KMS-11 (cell line): Measurements from ENCODE around the gene EXOC3L1.

Experiments used
- H2AFZ ChIP-seq: fragments of 200-600 bp; sonication (generic); 2 replicates; pipeline ENCODE4 v1.6.1; 2016; ENCODE audit warnings: antibody characterized with exemption, mixed run types, low read depth
- H3K27ac ChIP-seq: fragments of 200-600 bp; sonication (generic); 2 replicates; pipeline ENCODE4 v1.6.1; 2016; ENCODE audit warnings: mild to moderate bottlenecking, mixed run types
- H3K27me3 ChIP-seq: fragments of 200-600 bp; sonication (generic); 2 replicates; pipeline ENCODE4 v1.6.1; 2017; ENCODE audit warnings: mild to moderate bottlenecking, low read depth, mixed run types, moderate library complexity; ENCODE audit not compliant: insufficient read depth
- H3K36me3 ChIP-seq: fragments of 200-600 bp; sonication (generic); 2 replicates; pipeline ENCODE4 v1.6.1; 2017; ENCODE audit warnings: mild to moderate bottlenecking, mixed run types; ENCODE audit not compliant: insufficient read depth
- H3K4me1 ChIP-seq: fragments of 200-600 bp; sonication (generic); 2 replicates; pipeline ENCODE4 v1.6.1; 2016; ENCODE audit warnings: mild to moderate bottlenecking, low read depth, mixed run types; ENCODE audit not compliant: poor library complexity, severe bottlenecking
- H3K4me2 ChIP-seq: fragments of 200-600 bp; sonication (generic); 2 replicates; pipeline ENCODE4 v1.7.0; 2016; ENCODE audit warnings: mild to moderate bottlenecking, mixed run types
- H3K4me3 ChIP-seq: fragments of 200-600 bp; sonication (generic); IDR thresholded peaks from 2 replicates; pipeline ENCODE4 v1.6.1; 2017; ENCODE audit warnings: low read depth, low read length, mixed read lengths; ENCODE audit not compliant: insufficient read depth
- H3K79me2 ChIP-seq: fragments of 200-600 bp; sonication (generic); 2 replicates; pipeline ENCODE4 v1.6.1; 2016; ENCODE audit warnings: low read depth, mixed run types; ENCODE audit not compliant: insufficient read depth
- H3K9ac ChIP-seq: fragments of 200-600 bp; sonication (generic); 2 replicates; pipeline ENCODE4 v1.6.1; 2016; ENCODE audit warnings: mild to moderate bottlenecking, mixed run types
- H4K20me1 ChIP-seq: fragments of 200-600 bp; sonication (generic); 2 replicates; pipeline ENCODE4 v1.6.1; 2016; ENCODE audit warnings: mild to moderate bottlenecking, mixed run types; ENCODE audit not compliant: insufficient read depth
- TF ChIP-seq, protein P1 (sequence below): fragments of 200-600 bp; sonication (generic); conservative IDR thresholded peaks from 2 replicates; pipeline ENCODE4 v1.6.1; 2017; ENCODE audit warnings: low read depth, mild to moderate bottlenecking, antibody characterized with exemption, low read length, moderate library complexity, mixed read lengths

Gene EXOC3L1

DNA sequence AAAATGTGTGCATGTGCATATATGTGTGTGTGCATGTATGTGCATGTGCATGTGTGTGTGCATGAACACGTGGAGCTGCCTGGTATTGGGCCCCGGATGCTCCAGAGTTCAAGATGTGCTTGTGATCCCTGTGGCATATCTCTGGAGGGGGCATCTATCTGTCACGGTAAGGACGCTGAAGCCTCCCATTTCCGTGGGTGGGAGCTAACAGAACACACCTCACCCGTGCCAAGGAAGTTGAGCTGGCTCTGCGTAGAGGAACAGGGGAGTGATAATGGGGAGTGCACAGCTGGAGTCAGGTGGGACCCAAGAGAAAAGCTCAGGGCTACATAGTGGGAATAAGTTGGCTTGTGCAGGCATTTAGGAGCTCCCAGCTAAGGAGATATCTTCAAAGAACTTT lies 21.7 kb upstream of the EXOC3L1 start:
- H3K9ac ChIP-seq, result no peak overlapping the region
- no peaks in the 10 kb centered on the region for H3K36me3 ChIP-seq
- H3K79me2 ChIP-seq, result no peaks in the 10 kb centered on the region
- TF ChIP-seq, protein P1, sequence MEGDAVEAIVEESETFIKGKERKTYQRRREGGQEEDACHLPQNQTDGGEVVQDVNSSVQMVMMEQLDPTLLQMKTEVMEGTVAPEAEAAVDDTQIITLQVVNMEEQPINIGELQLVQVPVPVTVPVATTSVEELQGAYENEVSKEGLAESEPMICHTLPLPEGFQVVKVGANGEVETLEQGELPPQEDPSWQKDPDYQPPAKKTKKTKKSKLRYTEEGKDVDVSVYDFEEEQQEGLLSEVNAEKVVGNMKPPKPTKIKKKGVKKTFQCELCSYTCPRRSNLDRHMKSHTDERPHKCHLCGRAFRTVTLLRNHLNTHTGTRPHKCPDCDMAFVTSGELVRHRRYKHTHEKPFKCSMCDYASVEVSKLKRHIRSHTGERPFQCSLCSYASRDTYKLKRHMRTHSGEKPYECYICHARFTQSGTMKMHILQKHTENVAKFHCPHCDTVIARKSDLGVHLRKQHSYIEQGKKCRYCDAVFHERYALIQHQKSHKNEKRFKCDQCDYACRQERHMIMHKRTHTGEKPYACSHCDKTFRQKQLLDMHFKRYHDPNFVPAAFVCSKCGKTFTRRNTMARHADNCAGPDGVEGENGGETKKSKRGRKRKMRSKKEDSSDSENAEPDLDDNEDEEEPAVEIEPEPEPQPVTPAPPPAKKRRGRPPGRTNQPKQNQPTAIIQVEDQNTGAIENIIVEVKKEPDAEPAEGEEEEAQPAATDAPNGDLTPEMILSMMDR, result no peak
- no peaks in the 10 kb centered on the region for H3K27me3 ChIP-seq
- H3K4me2 ChIP-seq, result no peak overlapping the region
- H3K4me3 ChIP-seq, result no peak overlapping the region
- no peak overlapping the region for H3K27ac ChIP-seq
- no peak overlapping the region for H2AFZ ChIP-seq
- H3K4me1 ChIP-seq, result no peaks in the 10 kb centered on the region
- H4K20me1 ChIP-seq, result no peaks in the 10 kb centered on the region

DNA sequence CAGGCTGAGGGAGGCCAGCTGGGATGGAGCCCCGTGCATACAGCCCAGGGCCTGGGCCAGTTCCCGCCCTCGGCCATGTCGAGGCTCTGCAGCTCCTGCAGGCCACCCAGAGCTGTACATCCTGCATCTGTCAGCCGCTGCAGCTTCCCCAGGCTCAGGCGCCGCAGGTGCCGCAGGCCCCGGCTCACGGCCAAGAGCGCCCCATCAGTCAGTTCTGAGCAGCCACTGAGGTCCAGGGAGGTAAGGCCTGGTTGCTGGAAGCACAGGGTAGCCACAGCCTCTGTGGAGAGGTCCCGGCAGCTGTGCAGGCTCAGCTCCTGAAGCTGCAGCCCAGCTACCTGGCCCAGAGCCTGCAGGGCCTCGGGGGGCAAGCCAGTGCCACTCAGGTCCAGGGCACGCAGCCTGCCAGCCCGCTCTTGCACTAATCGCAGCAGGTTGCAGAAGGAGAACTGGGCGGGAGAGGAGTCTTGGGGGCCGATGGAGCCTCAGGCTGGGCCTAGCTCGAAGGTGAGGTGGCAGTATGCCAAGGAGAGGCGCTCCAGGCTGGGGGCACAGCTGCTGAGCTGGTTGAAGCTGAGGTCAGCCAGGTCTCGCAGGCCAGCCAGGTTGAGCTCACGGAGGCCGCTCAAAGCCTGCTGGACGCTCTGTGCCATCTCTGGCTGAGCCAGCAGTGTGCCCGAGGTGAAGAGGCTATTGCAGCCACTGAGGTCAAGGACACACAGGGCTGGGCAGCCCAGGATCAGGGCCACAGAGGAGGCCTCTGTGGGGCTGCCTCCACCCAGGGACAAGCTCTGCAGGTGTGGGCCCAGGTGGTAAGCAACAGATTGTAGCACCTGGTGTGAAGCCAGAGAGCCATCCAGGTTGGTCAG lies 20.4 kb upstream of the EXOC3L1 start:
- H3K4me2 ChIP-seq, result no peak overlapping the region
- no peaks in the 10 kb centered on the region for H3K79me2 ChIP-seq
- no peaks in the 10 kb centered on the region for H3K27me3 ChIP-seq
- TF ChIP-seq, protein P1, result no peak
- H3K9ac ChIP-seq, result no peak overlapping the region
- no peaks in the 10 kb centered on the region for H3K36me3 ChIP-seq
- no peak overlapping the region for H2AFZ ChIP-seq
- H3K4me1 ChIP-seq, result no peaks in the 10 kb centered on the region
- H4K20me1 ChIP-seq, result no peaks in the 10 kb centered on the region
- H3K27ac ChIP-seq, result no peak overlapping the region
- no peak overlapping the region for H3K4me3 ChIP-seq

DNA sequence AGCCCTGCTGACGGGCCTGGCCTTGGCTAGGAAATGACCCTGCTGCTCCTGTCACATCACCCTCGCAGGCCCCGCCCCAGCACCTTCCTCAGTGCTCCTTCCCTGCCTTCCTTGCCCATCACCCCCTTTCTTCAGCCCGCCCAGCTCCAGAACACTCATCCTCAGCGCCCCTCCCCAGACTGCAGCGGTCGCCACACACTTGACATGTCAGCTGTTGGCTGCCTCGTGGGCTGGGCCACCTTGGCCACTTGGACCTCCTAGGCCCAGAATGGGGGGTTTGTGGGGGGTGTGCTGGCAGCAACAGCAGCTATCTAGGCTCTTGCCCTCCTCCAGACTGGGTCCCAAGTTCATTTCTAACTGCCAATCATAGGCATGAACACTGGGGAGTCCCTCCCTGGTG lies 19.6 kb upstream of the EXOC3L1 start:
- H3K4me2 ChIP-seq, result no peak overlapping the region
- H3K4me3 ChIP-seq, result no peak overlapping the region
- no peaks in the 10 kb centered on the region for H4K20me1 ChIP-seq
- H3K27ac ChIP-seq, result no peak overlapping the region
- no peak overlapping the region for H3K9ac ChIP-seq
- TF ChIP-seq, protein P1, result no peak
- H2AFZ ChIP-seq, result no peak overlapping the region
- H3K36me3 ChIP-seq, result no peaks in the 10 kb centered on the region
- H3K79me2 ChIP-seq, result no peaks in the 10 kb centered on the region
- no peaks in the 10 kb centered on the region for H3K27me3 ChIP-seq
- H3K4me1 ChIP-seq, result no peaks in the 10 kb centered on the region

DNA sequence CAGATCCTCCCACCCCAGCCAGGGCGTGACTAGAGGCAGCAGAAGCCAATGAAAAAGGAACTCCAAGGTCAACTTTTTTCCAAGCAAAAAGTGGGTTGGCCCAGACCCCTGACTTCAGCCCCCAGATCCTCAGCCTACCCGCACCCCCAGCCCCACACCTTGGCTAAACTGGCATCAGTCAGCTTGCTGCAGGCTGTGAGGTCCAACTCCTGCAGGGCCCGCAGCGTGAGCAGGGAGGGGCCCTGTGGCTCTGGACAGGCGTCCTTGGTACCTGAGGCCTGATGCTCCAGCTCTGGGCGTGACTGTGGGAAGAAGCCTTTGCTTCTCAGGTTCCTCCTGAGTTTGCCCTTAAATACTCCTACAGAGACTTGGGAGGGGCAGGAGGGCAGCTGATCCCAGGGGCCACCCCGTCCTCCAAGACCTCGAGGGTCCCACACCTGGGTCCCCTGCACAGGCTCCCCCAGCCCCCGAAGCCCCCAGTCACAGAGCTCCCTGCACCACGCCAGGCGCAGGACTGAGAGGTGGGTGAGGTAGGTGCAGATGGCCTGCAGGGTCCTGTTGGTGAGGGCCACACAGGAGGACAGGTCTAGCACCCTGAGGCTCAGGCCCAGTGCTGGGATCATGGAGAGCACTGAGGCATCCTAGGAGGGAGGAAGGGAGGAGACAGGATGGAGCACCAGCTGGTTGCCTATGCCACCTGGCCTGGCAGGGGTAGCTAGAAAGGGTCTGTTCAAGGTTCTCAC lies 18.4 kb upstream of the EXOC3L1 start:
- Histone ChIP-seq H3K4me2 (no peak overlapping the region), H3K27me3 (no peaks in the 10 kb centered on the region)
- TF ChIP-seq, protein P1, result no peak

More for the DNA sequence above, 18.4 kb upstream of the EXOC3L1 start:
- Histone ChIP-seq H3K27ac (no peak overlapping the region), H4K20me1 (no peaks in the 10 kb centered on the region), H3K4me1 (no peaks in the 10 kb centered on the region), H2AFZ (no peak overlapping the region), H3K79me2 (no peaks in the 10 kb centered on the region), H3K9ac (no peak overlapping the region), H3K36me3 (no peaks in the 10 kb centered on the region), H3K4me3 (no peak overlapping the region)
